HCT116 (cell line): ENCODE measurements around the gene PHACTR1. TPM values are rescaled to one million over a fixed set of nuclear protein-coding genes. Genes with fewer than 3 reads are reported as not detected.

ENCODE experiments used
- ATAC-seq: fragments of 200-7000 bp; cut with Tn5 transposase; 2 replicates; pipeline ENCODE4 v1.9.1; 2020; ENCODE audit warnings: mild to moderate bottlenecking, moderate library complexity
- BruUV-seq: library from RNA; stranded (reverse); fragments of 400-500 nt; replicated peaks from 2 replicates; lab custom pipeline; 2021; lab: Mats Ljungman, UMichigan
- CTCF ChIA-PET: fragments of 300-600 bp; sonication (Branson Sonifier 250); formaldehyde crosslinking; loops from one replicate; lab custom pipeline; 2021; ENCODE audit warnings: antibody characterized with exemption; lab: Charles Lee
- POLR2A ChIA-PET: fragments of 300-600, 350-600 bp; sonication (Branson Sonifier 250); formaldehyde crosslinking; loops from one replicate; lab custom pipeline; 2021; ENCODE audit warnings: antibody characterized with exemption; lab: Charles Lee
- RAD21 ChIA-PET, 2 experiments: fragments of 300-600 bp; sonication (Branson Sonifier 250); formaldehyde crosslinking; loops; one replicate each; lab custom pipeline; 2023; ENCODE audit warnings: low total read pairs in 2 of 2; ENCODE audit not compliant: uncharacterized antibody in 2 of 2, unreplicated experiment in 2 of 2, low non-redundant PET in 1 of 2; lab: Charles Lee
- DNase-seq: peaks from one replicate; pipeline ENCODE4 v3.0.0-alpha.2; 2010; ENCODE audit warnings: low read depth, low spot score
- H2AFZ ChIP-seq: fragments of 200-600 bp; shearing (Covaris generic), sonication (generic); 2 replicates; pipeline ENCODE4 v1.6.1; 2017; ENCODE audit warnings: low read depth, mixed run types, mixed read lengths, antibody characterized with exemption, low read length; ENCODE audit not compliant: poor library complexity, severe bottlenecking
- H3K27ac ChIP-seq: 2 replicates; pipeline ENCODE4 v1.5.1; 2012; ENCODE audit warnings: low read depth, low read length
- H3K27me3 ChIP-seq: fragments of 200-600 bp; sonication (generic); 2 replicates; pipeline ENCODE4 v1.6.1; 2016; ENCODE audit warnings: mixed run types, low read length, mixed read lengths; ENCODE audit not compliant: insufficient read depth
- H3K36me3 ChIP-seq, 2 experiments: fragments of 200-500 bp in 1 of 2; fragments of 200-600 bp in 1 of 2; sonication (Bioruptor generic) in 1 of 2; sonication (generic) in 1 of 2; 2 replicates each; pipeline versions ENCODE4 v1.5.1 to v1.6.1; 2014 to 2016; ENCODE audit warnings: low read length in 2 of 2, inconsistent platforms in 1 of 2, mixed read lengths in 1 of 2, mixed run types in 1 of 2; ENCODE audit not compliant: insufficient read depth in 2 of 2, control insufficient read depth in 1 of 2
- H3K4me1 ChIP-seq, 2 experiments: fragments of 200-600 bp in 1 of 2; sonication (generic) in 1 of 2; 2 replicates each; pipeline versions ENCODE4 v1.5.1 to v1.6.1; 2012 to 2017; ENCODE audit warnings: low read length in 2 of 2, inconsistent platforms in 1 of 2, mild to moderate bottlenecking in 1 of 2, mixed read lengths in 1 of 2, mixed run types in 1 of 2, moderate library complexity in 1 of 2; ENCODE audit not compliant: insufficient read depth in 2 of 2, control insufficient read depth in 1 of 2
- H3K4me2 ChIP-seq: fragments of 200-600 bp; sonication (generic); 2 replicates; pipeline ENCODE4 v1.6.1; 2017; ENCODE audit warnings: mixed run types, low read length, mixed read lengths
- H3K4me3 ChIP-seq, 2 experiments: fragments of 200-600 bp in 1 of 2; sonication (generic) in 1 of 2; replicated peaks in 1 of 2; 2 replicates each; pipeline ENCODE4 v1.5.1; 2011 to 2016; ENCODE audit warnings: low read length in 2 of 2, control low read depth in 1 of 2, low read depth in 1 of 2, mild to moderate bottlenecking in 1 of 2, mixed read lengths in 1 of 2, mixed run types in 1 of 2
- H3K79me2 ChIP-seq: fragments of 200-600 bp; sonication (generic); 2 replicates; pipeline ENCODE4 v1.6.1; 2017; ENCODE audit warnings: mild to moderate bottlenecking, mixed run types, low read length, moderate library complexity, mixed read lengths; ENCODE audit not compliant: insufficient read depth
- H3K9ac ChIP-seq: fragments of 200-600 bp; sonication (generic); 2 replicates; pipeline ENCODE4 v1.6.1; 2016; ENCODE audit warnings: low read length, mixed read lengths
- H3K9me2 ChIP-seq: fragments of 200-600 bp; sonication (generic), shearing (Covaris generic); 2 replicates; pipeline ENCODE4 v1.6.1; 2017; ENCODE audit warnings: mixed run types, mild to moderate bottlenecking, moderate library complexity; ENCODE audit not compliant: insufficient read depth
- H3K9me3 ChIP-seq, 2 experiments: fragments of 200-500 bp in 1 of 2; fragments of 200-600 bp in 1 of 2; sonication (Bioruptor generic) in 1 of 2; sonication (generic) in 1 of 2; 2 replicates each; pipeline ENCODE4 v1.6.1; 2014 to 2017; ENCODE audit warnings: low read length in 2 of 2, mixed read lengths in 2 of 2, inconsistent platforms in 1 of 2, low read depth in 1 of 2, mild to moderate bottlenecking in 1 of 2, mixed run types in 1 of 2, moderate library complexity in 1 of 2; ENCODE audit not compliant: control insufficient read depth in 1 of 2, insufficient read depth in 1 of 2
- H4K20me1 ChIP-seq: fragments of 200-600 bp; sonication (generic), shearing (Covaris generic); 2 replicates; pipeline ENCODE4 v1.6.1; 2017; ENCODE audit warnings: mixed run types, mild to moderate bottlenecking, moderate library complexity; ENCODE audit not compliant: insufficient read depth
- CBX3 ChIP-seq: IDR thresholded peaks from 2 replicates; pipeline ENCODE4 v1.6.1; 2012; ENCODE audit warnings: low read depth
- CEBPB ChIP-seq: IDR thresholded peaks from 2 replicates; pipeline ENCODE4 v1.6.1; 2012; ENCODE audit warnings: low read depth
- EGR1 ChIP-seq: IDR thresholded peaks from 2 replicates; pipeline ENCODE4 v1.6.1; 2012; ENCODE audit warnings: low read depth
- ELF1 ChIP-seq: IDR thresholded peaks from 2 replicates; pipeline ENCODE4 v1.6.1; 2012; ENCODE audit warnings: low read depth, borderline replicate concordance
- EZH2 ChIP-seq: fragments of 200-600 bp; sonication (generic); IDR thresholded peaks from 2 replicates; pipeline ENCODE4 v1.6.1; 2017; ENCODE audit warnings: antibody characterized with exemption, mixed run types
- EZH2phosphoT487 ChIP-seq: fragments of 200-600 bp; IDR thresholded peaks from 2 replicates; pipeline ENCODE4 v1.6.1; 2018; ENCODE audit warnings: antibody characterized with exemption, borderline replicate concordance
- FOSL1 ChIP-seq: IDR thresholded peaks from 2 replicates; pipeline ENCODE4 v1.6.1; 2012; ENCODE audit warnings: low read depth
- JUND ChIP-seq: IDR thresholded peaks from 2 replicates; pipeline ENCODE4 v1.6.1; 2012
- POLR2AphosphoS5 ChIP-seq: IDR thresholded peaks from 2 replicates; pipeline ENCODE4 v1.6.1; 2011; ENCODE audit warnings: mild to moderate bottlenecking, low read depth, low read length, moderate library complexity
- RAD21 ChIP-seq: IDR thresholded peaks from 2 replicates; pipeline ENCODE4 v1.6.1; 2012; ENCODE audit warnings: low read depth, mild to moderate bottlenecking
- REST ChIP-seq: IDR thresholded peaks from 2 replicates; pipeline ENCODE4 v1.6.1; 2012; ENCODE audit warnings: low read depth
- SP1 ChIP-seq: IDR thresholded peaks from 2 replicates; pipeline ENCODE4 v1.6.1; 2012; ENCODE audit warnings: low read depth
- SRF ChIP-seq: IDR thresholded peaks from 2 replicates; pipeline ENCODE4 v1.6.1; 2012; ENCODE audit warnings: low read depth
- TCF7L2 ChIP-seq: IDR thresholded peaks from 2 replicates; pipeline ENCODE4 v1.7.0; 2011; ENCODE audit warnings: borderline replicate concordance, inconsistent platforms; ENCODE audit not compliant: insufficient read depth, insufficient read length; ENCODE audit errors: extremely low read depth
- ZFX ChIP-seq: fragments of 450-650 bp; IDR thresholded peaks from 2 replicates; pipeline ENCODE4 v1.6.1; 2017
- ZNF274 ChIP-seq: fragments of 200-500 bp; sonication (Bioruptor generic); IDR thresholded peaks from 2 replicates; pipeline ENCODE4 v1.6.1; 2014; ENCODE audit warnings: mild to moderate bottlenecking, low read depth, low read length, inconsistent platforms
- intact Hi-C: fragments of 100-400 bp; cut with micrococcal nuclease; formaldehyde crosslinking; loops from 2 replicates; pipeline ENCODE4 v1.10.0; 2022
- total RNA-seq: library from RNA; stranded (reverse); gene quantifications from one replicate; pipeline ENCODE4 v1.2.1, GENCODE V29; 2021; ENCODE audit not compliant: unreplicated experiment
- TF ChIP-seq, protein P1 (sequence below): IDR thresholded peaks from 2 replicates; pipeline ENCODE4 v1.6.1; 2011; ENCODE audit warnings: mild to moderate bottlenecking, low read length, moderate library complexity; ENCODE audit not compliant: insufficient replicate concordance; ENCODE audit errors: extremely low read depth
- TF ChIP-seq, protein P2 (sequence below): IDR thresholded peaks from 2 replicates; pipeline ENCODE4 v1.6.1; 2012

PHACTR1 gene
- total RNA-seq, 1 experiment from 2014 or later, result 0.17 TPM

DNA sequence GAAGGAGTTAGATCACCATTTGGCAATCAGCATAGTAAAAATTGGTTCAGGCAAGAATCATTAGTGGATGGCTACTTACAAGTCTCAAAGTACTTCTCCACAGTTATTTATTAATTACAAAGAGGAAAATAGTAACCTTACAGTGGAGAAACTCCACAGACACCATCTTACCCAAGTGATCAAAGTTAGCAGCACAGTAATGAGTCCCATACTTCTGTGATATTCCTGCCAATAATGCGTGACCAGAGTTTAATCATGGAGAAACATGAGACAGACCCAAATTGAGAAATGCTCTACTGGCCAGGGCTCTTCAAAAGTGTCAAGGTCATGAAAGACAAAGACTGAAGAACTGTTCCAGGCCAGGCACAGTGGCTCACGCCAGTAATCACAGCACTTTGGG is 602.3 kb downstream of the PHACTR1 start:
- Histone ChIP-seq H2AFZ (no peak overlapping the region), H3K9me3 (no peaks in the 10 kb centered on the region), H3K27ac (no peak overlapping the region)
- CTCF ChIA-PET, result no interaction called here
- POLR2A ChIA-PET, result no interaction called here
- no peak for ATAC-seq
- intact Hi-C loops, result no loop called here
- TF ChIP-seq TCF7L2 (no peak), JUND (no peak), REST (no peak), EZH2 (no peak), FOSL1 (no peak), ZNF274 (no peak), EGR1 (no peak), RAD21 (no peak), POLR2AphosphoS5 (no peak), EZH2phosphoT487 (no peak), CEBPB (no peak), ZFX (no peak), CBX3 (no peak), ELF1 (no peak), SP1 (no peak), SRF (no peak)
- TF ChIP-seq, protein P1, sequence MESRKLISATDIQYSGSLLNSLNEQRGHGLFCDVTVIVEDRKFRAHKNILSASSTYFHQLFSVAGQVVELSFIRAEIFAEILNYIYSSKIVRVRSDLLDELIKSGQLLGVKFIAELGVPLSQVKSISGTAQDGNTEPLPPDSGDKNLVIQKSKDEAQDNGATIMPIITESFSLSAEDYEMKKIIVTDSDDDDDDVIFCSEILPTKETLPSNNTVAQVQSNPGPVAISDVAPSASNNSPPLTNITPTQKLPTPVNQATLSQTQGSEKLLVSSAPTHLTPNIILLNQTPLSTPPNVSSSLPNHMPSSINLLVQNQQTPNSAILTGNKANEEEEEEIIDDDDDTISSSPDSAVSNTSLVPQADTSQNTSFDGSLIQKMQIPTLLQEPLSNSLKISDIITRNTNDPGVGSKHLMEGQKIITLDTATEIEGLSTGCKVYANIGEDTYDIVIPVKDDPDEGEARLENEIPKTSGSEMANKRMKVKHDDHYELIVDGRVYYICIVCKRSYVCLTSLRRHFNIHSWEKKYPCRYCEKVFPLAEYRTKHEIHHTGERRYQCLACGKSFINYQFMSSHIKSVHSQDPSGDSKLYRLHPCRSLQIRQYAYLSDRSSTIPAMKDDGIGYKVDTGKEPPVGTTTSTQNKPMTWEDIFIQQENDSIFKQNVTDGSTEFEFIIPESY, result no peak
- TF ChIP-seq, protein P2, sequence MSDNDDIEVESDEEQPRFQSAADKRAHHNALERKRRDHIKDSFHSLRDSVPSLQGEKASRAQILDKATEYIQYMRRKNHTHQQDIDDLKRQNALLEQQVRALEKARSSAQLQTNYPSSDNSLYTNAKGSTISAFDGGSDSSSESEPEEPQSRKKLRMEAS, result no peak
- TF ChIP-seq, all 23 proteins: peak for 0
- no peak overlapping the region for H3K4me2 ChIP-seq
- H3K4me1 ChIP-seq, result no peaks in the 10 kb centered on the region
- H3K4me3 ChIP-seq, result no peak overlapping the region
- no peak for DNase-seq
- no peak overlapping the region for H3K9ac ChIP-seq
- no TSS peak for BruUV-seq
- H4K20me1 ChIP-seq, result no peaks in the 10 kb centered on the region
- no peaks in the 10 kb centered on the region for H3K9me2 ChIP-seq
- no peaks in the 10 kb centered on the region for H3K27me3 ChIP-seq
- peaks cover 2 to 18% of the 10 kb centered on the region in 2 experiments; a peak in 1 of 4 replicates for H3K36me3 ChIP-seq
- RAD21 ChIA-PET, result no interaction called here
- H3K79me2 ChIP-seq, result no peaks in the 10 kb centered on the region
